Kidney (tissue), 14 donors: Measurements from ENCODE around the gene FGF2. TPM values are rescaled to one million over a fixed set of nuclear protein-coding genes. Genes with fewer than 3 reads are reported as not detected.

Source experiments
- DNase-seq, 5 donors: peaks; one replicate each; pipeline ENCODE4 v3.0.0-alpha.2; 2013 to 2020
- FAIRE-seq: peaks from 2 replicates; lab custom pipeline; 2012; peaks lifted over from hg19 to GRCh38; lab: Jason Lieb, UNC
- H3K27ac ChIP-seq, 2 donors: one replicate each; pipeline ENCODE4 v1.7.0; 2013; ENCODE audit warnings: low read depth in 2 of 2, low read length in 2 of 2, inconsistent platforms in 1 of 2
- H3K27me3 ChIP-seq: one replicate; pipeline ENCODE4 v1.7.1; 2013; ENCODE audit warnings: low read length, inconsistent platforms; ENCODE audit not compliant: control insufficient read depth, insufficient read depth
- H3K36me3 ChIP-seq, 3 donors: one replicate each; pipeline versions ENCODE4 v1.7.0 to v1.7.1; 2013; ENCODE audit warnings: low read length in 3 of 3, control low read depth in 1 of 3, inconsistent platforms in 1 of 3; ENCODE audit not compliant: insufficient read depth in 3 of 3, control insufficient read depth in 2 of 3
- H3K4me1 ChIP-seq, 3 donors: one replicate each; pipeline versions ENCODE4 v1.7.0 to v1.7.1; 2013; ENCODE audit warnings: low read length in 3 of 3, inconsistent platforms in 1 of 3, low read depth in 1 of 3; ENCODE audit not compliant: control insufficient read depth in 2 of 3, insufficient read depth in 2 of 3
- H3K4me3 ChIP-seq, 3 donors: one replicate each; pipeline versions ENCODE4 v1.7.0 to v1.8.1; 2013; ENCODE audit warnings: low read length in 3 of 3, control low read depth in 1 of 3, inconsistent platforms in 1 of 3
- H3K9ac ChIP-seq, 3 donors: one replicate each; pipeline versions ENCODE4 v1.7.0 to v1.7.1; 2013; ENCODE audit warnings: low read length in 3 of 3, control low read depth in 1 of 3, inconsistent platforms in 1 of 3
- H3K9me3 ChIP-seq, 3 donors: one replicate each; pipeline versions ENCODE4 v1.7.0 to v1.7.1; 2013; ENCODE audit warnings: low read length in 3 of 3, control low read depth in 1 of 3, inconsistent platforms in 1 of 3; ENCODE audit not compliant: control insufficient read depth in 2 of 3, insufficient read depth in 1 of 3
- intact Hi-C: fragments of 100-400 bp; cut with DNase I; formaldehyde crosslinking; loops from one replicate; pipeline ENCODE4 v1.11.1; 2022
- polyA plus RNA-seq: library from polyadenylated mRNA; stranded (reverse); fragments of 350-450 nt; fragmentation: Illumina TruSeq; extraction: RNeasy Lipid Tissue Mini Kit (QIAGEN cat#74804); gene quantifications from one replicate; pipeline ENCODE4 v1.2.3, GENCODE V29; 2014; ENCODE audit warnings: low read depth, low replicate concordance; ENCODE audit not compliant: insufficient read depth
- total RNA-seq: library from RNA; stranded (reverse); fragmentation: NEBNext Ultra II Directional; extraction: Animal tissue kit (Norgen Biotek cat#: 25700); gene quantifications from one replicate; pipeline ENCODE4 v1.2.1, GENCODE V29; 2021
- TF ChIP-seq, protein P1 (sequence below): IDR thresholded peaks from 3 replicates; pipeline ENCODE4 v1.5.1; 2012; ENCODE audit warnings: mild to moderate bottlenecking, moderate library complexity, borderline replicate concordance; ENCODE audit not compliant: insufficient read depth; ENCODE audit errors: extremely low read depth
- donor health status: control.
- donor health status: control.
- donor health status: control.
- donor health status: control.
- donor health status: control.
- donor health status: DM: yes; HTN: yes; CAD: no.
- donor health status: Normal renal cell carcinoma (clear cell type).

Gene FGF2
- total and polyA plus RNA-seq, 2 donors from 2014 or later = 2.3 to 16.9 TPM

DNA sequence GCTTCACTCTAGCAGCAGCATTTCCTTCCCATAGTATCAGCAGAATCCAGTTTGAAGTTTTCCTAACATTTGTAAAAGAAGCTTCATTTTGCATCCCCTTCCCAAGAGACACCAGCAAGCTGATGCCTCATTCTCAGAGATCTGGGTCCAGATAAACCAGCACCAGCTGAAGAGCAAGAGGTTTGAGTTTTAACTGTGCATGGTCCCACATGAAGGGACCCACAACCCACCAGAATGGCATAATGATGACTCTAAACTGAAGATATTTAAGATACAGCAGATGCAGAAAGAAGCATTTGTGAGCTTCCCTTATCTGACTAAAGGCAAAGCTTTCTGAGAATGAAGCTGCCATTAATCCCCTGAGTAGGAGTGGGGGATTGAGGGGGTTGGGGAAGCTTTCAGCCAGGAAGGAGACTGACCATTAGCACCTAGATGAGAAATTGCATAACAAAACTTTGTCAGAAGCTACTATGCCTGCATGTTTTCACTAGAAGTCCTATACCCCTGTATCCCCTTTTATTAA is 77.2 kb downstream of the FGF2 start:
- intact Hi-C loops = no loop called here
- Histone ChIP-seq H3K9me3 (no peaks in the 10 kb centered on the region), H3K27ac (no peak overlapping the region), H3K36me3 (no peaks in the 10 kb centered on the region), H3K4me3 (no peak overlapping the region), H3K4me1 (no peaks in the 10 kb centered on the region), H3K9ac (no peak overlapping the region), H3K27me3 (no peaks in the 10 kb centered on the region)
- TF ChIP-seq, protein P1, sequence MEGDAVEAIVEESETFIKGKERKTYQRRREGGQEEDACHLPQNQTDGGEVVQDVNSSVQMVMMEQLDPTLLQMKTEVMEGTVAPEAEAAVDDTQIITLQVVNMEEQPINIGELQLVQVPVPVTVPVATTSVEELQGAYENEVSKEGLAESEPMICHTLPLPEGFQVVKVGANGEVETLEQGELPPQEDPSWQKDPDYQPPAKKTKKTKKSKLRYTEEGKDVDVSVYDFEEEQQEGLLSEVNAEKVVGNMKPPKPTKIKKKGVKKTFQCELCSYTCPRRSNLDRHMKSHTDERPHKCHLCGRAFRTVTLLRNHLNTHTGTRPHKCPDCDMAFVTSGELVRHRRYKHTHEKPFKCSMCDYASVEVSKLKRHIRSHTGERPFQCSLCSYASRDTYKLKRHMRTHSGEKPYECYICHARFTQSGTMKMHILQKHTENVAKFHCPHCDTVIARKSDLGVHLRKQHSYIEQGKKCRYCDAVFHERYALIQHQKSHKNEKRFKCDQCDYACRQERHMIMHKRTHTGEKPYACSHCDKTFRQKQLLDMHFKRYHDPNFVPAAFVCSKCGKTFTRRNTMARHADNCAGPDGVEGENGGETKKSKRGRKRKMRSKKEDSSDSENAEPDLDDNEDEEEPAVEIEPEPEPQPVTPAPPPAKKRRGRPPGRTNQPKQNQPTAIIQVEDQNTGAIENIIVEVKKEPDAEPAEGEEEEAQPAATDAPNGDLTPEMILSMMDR = no peak
- FAIRE-seq = no peak
- no peak for DNase-seq

DNA sequence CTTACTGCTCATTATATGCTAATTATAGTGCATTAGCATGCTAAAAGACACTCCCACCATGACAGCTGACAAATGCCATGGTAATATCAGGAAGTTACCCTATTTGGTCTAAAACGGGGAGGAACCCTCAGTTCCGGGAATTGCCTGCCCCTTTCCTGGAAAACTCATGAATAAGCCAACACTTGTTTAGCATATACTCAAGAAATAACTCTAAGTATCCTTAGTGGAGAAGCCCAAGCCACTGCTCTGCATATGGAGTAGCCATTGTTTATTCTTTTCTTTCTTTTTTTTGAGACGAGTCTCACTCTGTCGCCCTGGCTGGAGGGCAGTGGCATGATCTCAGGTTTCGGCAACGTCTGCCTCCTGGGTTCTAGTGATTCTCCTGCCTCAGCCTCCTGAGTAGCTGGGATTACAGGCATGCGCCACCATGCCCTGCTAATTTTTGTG is 80.3 kb downstream of the FGF2 start:
- H3K4me3 ChIP-seq = no peak overlapping the region
- DNase-seq = no peak
- no peaks in the 10 kb centered on the region for H3K36me3 ChIP-seq
- intact Hi-C loops = no loop called here
- no peaks in the 10 kb centered on the region for H3K9me3 ChIP-seq
- no peak overlapping the region for H3K27ac ChIP-seq
- H3K4me1 ChIP-seq = no peaks in the 10 kb centered on the region
- FAIRE-seq = no peak
- H3K27me3 ChIP-seq = no peaks in the 10 kb centered on the region
- TF ChIP-seq, protein P1 = no peak
- no peak overlapping the region for H3K9ac ChIP-seq

DNA sequence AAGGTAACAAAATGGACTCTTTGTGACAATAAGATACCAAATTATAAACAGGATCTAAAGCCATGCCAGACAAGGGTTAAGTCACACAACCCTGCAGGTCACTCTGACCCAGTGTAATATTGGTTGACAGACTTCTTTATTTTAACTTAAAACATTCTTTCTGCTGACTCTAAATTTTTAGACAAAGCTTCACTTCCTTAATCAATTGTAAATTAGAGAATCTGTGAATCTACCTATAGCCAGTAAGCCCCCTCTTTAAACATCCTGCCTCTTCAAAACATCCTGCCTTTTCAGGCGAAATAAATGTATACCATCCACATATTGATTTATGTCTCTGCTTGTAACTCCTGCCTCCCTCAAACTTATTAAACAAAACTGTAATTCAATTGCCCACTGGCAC is 81.6 kb downstream of the FGF2 start:
- intact Hi-C loops = no loop called here
- H3K9ac ChIP-seq = no peak overlapping the region
- no peak overlapping the region for H3K27ac ChIP-seq
- no peaks in the 10 kb centered on the region for H3K4me1 ChIP-seq
- no peaks in the 10 kb centered on the region for H3K9me3 ChIP-seq
- H3K4me3 ChIP-seq = no peak overlapping the region
- H3K27me3 ChIP-seq = no peaks in the 10 kb centered on the region
- no peaks in the 10 kb centered on the region for H3K36me3 ChIP-seq
- FAIRE-seq = no peak
- TF ChIP-seq, protein P1 = no peak
- DNase-seq = no peak

DNA sequence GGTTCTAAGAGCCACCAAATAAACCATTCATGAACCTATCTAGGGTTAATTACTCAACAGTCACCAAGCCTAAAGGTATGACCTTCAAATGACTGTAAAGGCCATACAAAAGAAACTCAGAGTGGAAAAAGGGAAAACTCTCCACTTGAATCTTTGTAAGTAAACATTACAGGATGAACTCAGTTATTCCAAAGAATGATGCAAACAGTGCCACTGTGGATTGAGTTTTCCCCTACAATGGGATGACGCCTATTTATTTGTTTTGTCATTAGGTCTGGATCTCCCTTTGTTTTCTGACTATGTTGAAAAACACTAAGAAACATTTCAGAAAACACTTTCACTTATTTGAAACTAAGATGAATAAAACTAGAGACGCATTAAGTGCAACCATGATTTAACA is 83.1 kb downstream of the FGF2 start:
- no peak for FAIRE-seq
- intact Hi-C loops = loop anchor here (10.0 kb wide), 1 partner anchor 155 kb away; no protein-coding TSS in a partner anchor
- TF ChIP-seq, protein P1 = no peak

More for the DNA sequence above, 83.1 kb downstream of the FGF2 start:
- Histone ChIP-seq H3K4me3 (no peak overlapping the region), H3K9ac (no peak overlapping the region), H3K36me3 (no peaks in the 10 kb centered on the region), H3K4me1 (no peaks in the 10 kb centered on the region), H3K27me3 (no peaks in the 10 kb centered on the region), H3K9me3 (no peaks in the 10 kb centered on the region), H3K27ac (no peak overlapping the region)
- no peak for DNase-seq
